Fibroblast of villous mesenchyme (primary cell): ENCODE results near the gene HNF1B. TPM values are rescaled to one million over a fixed set of nuclear protein-coding genes. Genes with fewer than 3 reads are reported as not detected.

Experiments
- DNase-seq: peaks from one replicate; pipeline ENCODE4 v3.0.0-alpha.2; 2010; ENCODE audit warnings: low read depth
- H3K4me3 ChIP-seq: 2 replicates; pipeline ENCODE4 v1.5.1; 2011; ENCODE audit warnings: low read depth, mild to moderate bottlenecking, low read length
- CTCF ChIP-seq: IDR thresholded peaks from 2 replicates; pipeline ENCODE4 v1.5.1; 2012; ENCODE audit warnings: low read depth, mild to moderate bottlenecking, low read length; ENCODE audit not compliant: insufficient read depth
- total RNA-seq: library from RNA; depleted of rRNA; stranded (reverse); fragments of >200 nt; gene quantifications from 2 replicates; pipeline ENCODE4 v1.2.3, GENCODE V29; 2012

Gene HNF1B
- total RNA-seq, 1 donor, result not detected

- H3K4me3 ChIP-seq, result no peak overlapping the region
- TF ChIP-seq CTCF, result no peak
- DNase-seq, result no peak
These were observed 28.1 kb upstream of the HNF1B start for GRCh38 chr17:37772982-37773381.

GRCh38 chr17:37770631-37771518, 26.0 kb upstream of the HNF1B start:
- peak; percentile 57 for DNase-seq
- no peak overlapping the region for H3K4me3 ChIP-seq
- peak; percentile 85 for TF ChIP-seq CTCF

- DNase-seq, result no peak
- no peak for TF ChIP-seq CTCF
- no peak overlapping the region for H3K4me3 ChIP-seq
These were observed 24.2 kb upstream of the HNF1B start for GRCh38 chr17:37769050-37769449.

GRCh38 chr17:37768438-37768837, 23.6 kb upstream of the HNF1B start:
- H3K4me3 ChIP-seq, result no peak overlapping the region
- DNase-seq, result no peak
- TF ChIP-seq CTCF, result no peak

- no peak overlapping the region for H3K4me3 ChIP-seq
- no peak for TF ChIP-seq CTCF
These were observed 22.1 kb upstream of the HNF1B start for GRCh38 chr17:37766971-37767370.

GRCh38 chr17:37764383-37764782, 19.5 kb upstream of the HNF1B start:
- H3K4me3 ChIP-seq, result no peak overlapping the region
- no peak for TF ChIP-seq CTCF

More at GRCh38 chr17:37766971-37767370, 22.1 kb upstream of the HNF1B start:
- DNase-seq, result no peak

More at GRCh38 chr17:37764383-37764782, 19.5 kb upstream of the HNF1B start:
- no peak for DNase-seq
